Renal pelvis (tissue), 4 donors: ENCODE measurements around the gene HGFAC. TPM values are rescaled to one million over a fixed set of nuclear protein-coding genes. Genes with fewer than 3 reads are reported as not detected.

Experiments
- DNase-seq: peaks from one replicate; pipeline ENCODE4 v3.0.0-alpha.2; 2013
- polyA plus RNA-seq, 3 donors: library from polyadenylated mRNA; unstranded; fragments of 120-200 nt; gene quantifications; one replicate each; pipeline ENCODE4 v1.2.1, GENCODE V29; 2013; ENCODE audit not compliant: insufficient read length in 3 of 3

Gene HGFAC
- polyA plus RNA-seq, 3 donors = 1.7 to 2.4 (median 2.1) TPM

DNA sequence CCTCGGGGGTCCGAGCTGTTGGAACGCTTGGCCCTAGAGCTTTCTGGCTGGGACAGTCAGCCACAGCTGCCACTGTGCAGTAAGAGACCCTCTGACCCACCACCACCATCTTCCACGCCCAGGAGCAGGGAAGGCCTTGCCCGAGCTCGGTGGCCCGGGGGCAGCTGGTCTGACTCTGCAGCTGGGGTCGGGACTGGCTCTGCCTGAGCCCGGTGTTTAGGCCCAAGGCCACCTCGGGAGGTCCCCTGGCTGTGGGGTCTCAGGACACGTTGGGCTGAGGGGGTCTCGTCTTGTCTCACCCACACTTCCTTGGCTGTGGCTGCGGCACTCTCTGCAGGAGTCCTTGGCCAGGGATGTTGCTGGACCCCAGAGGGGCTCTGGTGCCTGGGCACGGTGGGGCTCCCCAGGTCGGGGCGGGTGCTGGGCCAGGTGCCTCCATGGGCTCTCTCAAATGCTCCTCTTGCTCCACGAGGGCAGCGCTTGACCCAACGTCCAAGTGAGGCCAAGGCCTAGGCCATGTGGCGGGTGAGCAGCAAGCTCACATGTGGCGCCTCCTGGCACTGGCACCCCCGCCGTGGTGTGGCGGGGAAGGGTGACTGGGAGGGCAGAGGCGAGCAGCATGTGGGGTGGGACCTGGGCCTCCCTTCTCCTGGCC, 44.2 kb downstream of the HGFAC start:
- DNase-seq = no peak

DNA sequence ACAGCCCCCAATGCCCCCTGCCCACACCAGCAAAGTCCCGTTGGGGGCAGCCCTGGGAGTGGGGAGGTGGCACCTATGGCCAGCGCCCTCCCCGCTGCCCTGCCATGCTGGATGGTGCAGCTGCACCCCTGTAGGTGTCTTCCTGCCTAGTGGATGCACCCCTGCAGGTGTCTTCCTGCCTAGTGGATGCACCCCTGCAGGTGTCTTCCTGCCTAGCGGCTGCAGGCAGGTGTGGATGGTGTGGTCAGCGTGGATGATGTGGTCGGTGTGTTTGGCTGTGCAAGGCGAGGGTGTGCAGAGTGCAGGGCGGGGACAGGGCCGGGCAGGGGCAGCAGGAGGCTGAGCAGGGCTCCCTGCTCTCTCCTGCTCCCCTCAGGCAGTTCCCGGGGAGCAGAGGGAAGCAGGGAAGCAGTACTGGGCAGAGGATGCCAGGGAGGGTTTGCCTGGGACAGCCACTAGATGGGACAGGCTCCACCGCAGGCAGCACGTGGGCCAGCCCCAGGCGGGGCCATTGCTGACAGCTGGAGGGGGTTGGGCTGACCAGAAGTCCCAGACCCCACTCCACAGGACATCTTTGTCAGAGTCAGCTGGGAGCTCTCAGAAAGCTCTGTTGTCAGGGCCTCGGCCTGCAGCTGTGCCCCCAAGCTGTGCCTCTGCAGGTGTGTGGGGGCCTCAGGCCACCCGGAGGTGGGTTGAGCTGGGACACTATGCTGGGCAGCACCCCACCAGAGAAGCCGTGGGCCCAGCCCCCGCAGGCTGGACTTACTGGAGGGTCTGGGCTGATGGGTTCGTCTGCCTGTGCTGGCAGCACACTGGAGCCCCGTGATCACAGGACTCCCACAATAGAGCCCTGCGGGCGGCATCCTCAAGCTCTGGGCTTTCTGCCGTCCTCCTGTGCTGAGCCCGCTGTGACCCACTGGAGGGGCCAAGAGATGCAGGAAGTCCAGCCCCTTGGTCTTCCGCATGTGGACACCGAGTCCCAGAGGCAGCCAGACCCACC, 45.1 kb downstream of the HGFAC start:
- no peak for DNase-seq

DNA sequence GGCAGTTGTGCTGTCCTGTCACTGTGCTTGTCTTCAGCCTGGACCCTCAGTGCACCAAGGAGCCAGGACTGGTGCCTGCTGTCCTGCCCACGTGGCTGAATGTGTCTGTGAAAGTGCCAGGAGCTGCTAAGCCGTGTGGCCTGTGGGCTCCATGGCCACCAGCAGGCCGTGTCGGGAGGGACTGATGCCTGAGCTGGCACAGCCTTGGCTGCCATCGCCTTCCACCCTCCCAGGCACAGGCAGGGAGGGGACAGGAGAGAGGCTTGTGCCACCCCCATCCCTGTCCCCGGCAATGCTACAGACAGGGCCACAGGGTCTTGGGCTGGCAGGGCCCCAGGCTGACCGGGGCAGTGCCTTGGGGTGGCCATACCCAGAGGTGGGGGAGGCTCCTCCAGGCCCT, 46.1 kb downstream of the HGFAC start:
- no peak for DNase-seq

DNA sequence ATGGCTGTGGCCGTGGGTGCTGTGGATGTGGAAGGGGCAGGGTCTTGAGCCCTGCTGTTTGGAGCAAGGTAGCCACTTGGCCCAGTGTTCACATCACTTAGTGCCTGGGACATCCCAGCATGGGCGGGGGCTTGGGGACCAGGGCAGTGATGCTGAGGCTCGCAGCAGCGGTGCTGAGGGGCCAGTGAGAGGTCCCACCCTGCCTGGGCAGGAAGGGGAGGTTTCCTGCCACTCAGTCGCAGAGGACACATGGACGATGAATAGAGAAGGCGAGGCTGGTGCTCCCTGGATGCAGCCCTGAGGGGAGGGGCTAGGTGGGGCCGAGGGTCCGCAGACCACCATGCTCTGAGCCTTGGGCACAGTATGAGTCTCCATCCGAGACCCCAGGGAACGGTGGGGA, 47.1 kb downstream of the HGFAC start:
- DNase-seq = no peak

DNA sequence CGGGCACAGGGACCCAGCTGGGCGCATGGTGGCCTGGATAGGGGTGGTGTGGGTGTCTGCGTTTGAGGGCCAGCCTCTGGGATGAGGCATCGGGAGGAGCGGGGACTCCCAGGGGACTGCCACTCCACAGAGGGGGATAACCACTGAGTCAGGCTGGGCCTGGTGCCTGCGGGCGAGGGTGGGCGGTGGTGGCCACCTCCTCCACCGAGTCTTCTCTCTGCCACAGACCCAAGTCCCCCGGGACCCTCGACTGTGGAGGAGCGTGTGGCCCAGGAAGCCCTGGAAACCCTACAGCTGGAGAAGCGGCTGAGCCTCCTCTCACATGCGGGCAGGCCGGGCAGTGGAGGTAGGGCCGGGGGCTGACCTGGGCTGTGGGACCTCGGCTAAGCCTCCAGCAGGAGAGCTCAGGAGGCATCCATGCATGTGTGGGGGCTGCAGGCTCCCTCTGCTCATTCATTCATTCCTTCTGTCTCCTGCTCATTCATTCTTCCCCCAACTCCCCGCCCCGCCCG, 47.7 kb downstream of the HGFAC start:
- no peak for DNase-seq

DNA sequence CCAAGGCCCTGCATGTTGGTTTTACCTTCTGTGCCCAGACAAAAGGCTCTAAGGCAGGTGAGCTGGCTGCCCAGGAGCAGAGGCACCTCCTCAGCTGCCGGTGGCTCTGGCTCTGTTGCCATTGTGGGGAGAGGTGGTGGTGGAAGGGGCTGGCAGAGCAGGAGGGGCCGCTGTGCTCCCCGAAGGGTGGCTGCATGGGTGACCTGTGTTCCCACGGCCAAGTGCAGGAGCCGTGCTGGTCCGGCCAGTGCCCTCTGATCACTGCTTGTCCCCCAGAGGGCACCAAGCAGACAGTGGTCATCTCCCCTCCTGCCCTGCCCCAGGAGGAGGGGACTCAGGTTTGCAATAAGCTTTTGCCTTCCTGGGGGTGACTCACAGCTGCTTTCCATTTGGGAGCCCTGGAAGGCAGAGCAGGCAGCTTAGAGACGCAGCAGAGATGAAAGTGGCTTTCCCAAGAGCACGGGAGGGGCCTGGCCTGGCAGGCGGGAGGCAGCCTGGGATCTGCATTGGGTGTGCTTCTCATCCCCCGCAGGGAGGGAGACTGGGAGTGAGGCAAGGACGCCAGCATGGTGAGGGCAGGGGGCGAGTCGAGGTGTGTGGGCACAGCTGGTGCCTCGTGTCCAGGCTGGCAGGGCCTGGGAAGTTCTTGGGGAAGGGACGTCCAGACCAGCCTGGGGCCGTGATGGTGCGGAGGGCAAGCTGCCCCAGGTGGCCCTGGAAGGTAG, 50.1 kb downstream of the HGFAC start:
- no peak for DNase-seq

DNA sequence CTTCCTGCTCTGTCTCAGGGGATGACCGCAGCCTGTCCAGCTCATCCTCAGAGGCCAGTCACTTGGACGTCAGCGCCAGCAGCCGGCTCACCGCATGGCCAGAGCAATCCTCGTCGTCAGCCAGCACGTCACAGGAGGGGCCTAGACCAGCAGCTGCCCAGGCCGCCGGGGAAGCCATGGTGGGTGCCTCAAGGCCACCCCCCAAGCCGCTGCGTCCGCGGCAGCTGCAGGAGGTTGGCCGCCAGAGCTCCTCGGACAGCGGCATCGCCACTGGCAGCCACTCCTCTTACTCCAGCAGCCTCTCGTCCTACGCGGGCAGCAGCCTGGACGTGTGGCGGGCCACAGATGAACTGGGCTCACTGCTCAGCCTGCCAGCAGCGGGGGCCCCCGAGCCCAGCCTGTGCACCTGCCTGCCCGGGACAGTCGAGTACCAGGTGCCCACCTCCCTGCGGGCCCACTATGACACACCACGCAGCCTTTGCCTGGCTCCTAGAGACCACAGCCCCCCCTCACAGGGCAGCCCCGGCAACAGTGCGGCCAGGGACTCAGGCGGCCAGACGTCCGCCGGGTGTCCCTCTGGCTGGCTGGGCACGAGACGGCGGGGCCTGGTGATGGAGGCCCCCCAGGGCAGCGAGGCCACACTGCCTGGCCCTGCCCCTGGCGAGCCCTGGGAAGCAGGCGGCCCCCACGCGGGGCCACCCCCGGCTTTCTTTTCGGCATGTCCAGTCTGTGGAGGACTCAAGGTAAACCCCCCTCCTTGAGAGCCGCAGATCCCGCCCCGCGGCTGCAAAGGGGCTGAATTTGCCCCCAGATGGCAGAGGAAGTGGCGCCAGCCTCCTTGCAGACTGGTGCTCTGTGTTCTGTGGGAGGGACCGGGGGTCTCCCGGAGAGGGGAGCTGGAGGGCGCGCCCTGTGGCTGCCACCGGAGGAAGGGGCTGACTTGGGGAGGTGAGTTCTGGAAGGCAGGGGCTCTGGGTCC, 51.3 kb downstream of the HGFAC start:
- DNase-seq = no peak

DNA sequence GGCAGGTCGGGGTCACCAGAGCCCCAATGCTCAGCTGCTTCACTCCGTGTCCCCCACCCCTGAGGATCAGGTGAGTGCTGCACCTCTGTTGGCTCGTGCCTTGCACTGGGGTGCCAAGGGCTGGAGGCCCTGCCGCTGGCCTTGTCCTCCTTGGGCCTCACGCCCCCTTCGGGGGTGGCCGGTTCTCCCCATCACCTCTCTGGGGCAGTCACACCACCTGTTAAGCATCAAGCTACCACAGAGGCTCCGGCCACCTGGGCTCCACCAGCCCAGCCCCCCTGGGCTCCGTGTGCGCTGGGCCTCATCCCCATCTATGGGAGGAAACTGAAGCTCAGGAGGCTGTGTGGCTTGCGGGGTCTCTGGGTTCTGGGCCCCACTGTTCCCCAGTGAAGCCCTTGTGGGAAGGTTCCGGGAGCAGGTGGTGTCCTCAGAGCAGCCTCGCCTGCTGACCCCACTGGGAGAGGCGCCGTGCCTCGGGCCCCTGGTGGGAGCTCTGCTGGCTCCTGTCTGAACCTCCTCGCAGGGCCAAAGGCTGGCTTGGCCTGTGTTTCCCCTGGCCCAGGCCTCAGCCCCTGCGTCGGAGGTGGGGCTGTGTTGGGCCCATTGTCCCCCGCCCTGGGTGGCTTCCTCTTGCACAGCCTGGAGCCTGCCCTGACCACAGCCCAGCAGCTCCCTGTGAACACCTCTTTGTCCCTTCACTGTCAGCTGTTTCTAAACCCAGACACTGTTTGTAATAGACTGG, 52.1 kb downstream of the HGFAC start:
- no peak for DNase-seq

DNA sequence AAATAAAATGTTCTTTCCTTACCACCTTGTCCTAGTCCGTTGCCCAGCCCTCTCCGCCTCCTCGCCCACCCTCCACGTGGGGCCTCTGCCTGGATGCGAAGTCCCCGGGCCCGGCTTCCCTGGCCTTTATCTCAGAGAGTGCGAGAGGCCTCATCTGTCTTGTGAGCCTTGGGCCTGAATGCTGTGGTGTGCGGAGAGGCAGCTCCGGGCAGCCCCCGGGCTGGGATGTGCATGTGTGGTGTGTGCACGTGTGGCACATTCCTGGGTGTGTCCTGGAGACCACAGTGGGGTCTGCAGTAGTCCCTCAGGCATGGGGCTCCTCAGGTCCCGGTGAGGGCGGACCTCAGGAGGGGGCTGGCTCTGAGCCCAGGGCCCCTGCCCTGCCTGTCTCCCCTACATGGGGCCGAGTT, 52.7 kb downstream of the HGFAC start:
- DNase-seq = no peak

DNA sequence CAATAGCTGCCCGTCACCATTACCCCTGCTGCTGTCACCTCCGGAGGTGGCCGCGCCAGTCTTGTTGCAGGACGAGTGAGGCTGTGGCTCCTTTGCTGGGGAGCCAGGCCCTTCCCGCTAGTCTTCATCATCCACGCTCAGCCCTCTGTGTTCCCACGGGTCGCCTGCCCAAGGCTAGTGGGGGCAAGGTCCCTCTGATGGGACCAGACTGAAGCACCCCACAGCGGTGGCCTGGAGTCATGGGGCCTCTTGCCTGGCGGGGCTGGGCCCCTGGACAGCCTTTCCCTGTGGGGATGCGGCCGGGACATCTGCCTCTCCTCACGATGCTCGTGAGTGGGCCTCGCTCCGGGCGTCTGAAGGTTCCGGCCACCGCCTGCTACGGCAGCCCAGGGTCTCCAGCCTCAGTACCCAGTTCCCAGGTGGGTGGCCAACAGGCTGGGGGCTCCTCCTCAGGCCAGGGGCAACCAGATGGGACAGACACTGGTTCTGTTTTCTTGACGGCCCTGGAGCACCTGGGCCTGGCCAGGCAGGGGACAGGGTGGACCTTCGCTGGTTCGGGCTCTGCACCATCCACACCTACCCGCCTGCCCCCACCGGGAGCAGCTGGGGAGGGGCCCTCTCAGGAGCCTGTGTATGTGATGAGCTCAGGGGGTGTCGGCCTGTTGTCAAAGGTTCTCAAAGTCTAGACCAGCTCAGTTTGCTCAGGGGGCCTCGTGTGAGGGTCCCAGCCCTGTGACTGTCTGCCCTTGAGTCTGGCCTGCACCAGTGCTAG, 53.6 kb downstream of the HGFAC start:
- DNase-seq = no peak

DNA sequence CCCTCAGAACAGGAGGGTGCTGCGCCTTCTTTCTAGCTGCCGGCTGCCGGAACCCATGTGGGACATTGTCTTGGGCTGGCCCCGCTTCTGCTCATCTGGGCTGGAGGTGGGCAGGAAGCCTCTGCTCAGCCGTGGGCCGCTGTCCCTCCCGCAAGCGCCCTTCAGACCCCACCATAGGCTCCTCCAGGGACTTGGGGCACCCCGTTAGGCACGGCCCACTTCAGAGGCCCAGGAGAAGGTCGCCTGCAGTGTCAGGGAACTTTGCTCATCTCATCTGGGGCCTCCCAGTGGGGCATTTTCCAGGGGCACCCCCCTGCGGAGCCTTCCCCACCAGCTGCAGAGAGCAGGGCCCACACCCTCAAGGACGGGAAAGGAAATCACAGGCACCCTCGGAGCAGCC, 54.3 kb downstream of the HGFAC start:
- DNase-seq = no peak

DNA sequence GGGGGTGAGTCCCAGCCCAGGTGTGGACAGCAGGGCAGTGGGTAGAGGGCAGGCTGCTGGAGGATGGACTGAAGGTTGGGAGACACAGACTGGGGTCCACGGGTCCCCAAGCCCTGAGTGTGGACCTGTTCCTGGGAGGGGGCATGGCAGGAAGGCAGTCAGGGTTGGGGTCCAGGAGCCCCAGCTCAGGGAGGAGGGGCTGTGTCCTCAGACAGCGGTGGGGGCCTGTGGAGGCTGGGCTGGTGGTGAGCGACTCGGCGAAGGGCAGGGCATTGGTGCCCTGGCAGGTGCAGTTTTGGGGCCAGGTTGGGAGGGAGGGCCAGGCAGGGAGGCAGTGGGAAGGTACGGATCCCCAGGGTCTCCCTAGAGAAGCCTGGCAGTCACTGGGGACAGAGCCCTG, 55.3 kb downstream of the HGFAC start:
- no peak for DNase-seq

DNA sequence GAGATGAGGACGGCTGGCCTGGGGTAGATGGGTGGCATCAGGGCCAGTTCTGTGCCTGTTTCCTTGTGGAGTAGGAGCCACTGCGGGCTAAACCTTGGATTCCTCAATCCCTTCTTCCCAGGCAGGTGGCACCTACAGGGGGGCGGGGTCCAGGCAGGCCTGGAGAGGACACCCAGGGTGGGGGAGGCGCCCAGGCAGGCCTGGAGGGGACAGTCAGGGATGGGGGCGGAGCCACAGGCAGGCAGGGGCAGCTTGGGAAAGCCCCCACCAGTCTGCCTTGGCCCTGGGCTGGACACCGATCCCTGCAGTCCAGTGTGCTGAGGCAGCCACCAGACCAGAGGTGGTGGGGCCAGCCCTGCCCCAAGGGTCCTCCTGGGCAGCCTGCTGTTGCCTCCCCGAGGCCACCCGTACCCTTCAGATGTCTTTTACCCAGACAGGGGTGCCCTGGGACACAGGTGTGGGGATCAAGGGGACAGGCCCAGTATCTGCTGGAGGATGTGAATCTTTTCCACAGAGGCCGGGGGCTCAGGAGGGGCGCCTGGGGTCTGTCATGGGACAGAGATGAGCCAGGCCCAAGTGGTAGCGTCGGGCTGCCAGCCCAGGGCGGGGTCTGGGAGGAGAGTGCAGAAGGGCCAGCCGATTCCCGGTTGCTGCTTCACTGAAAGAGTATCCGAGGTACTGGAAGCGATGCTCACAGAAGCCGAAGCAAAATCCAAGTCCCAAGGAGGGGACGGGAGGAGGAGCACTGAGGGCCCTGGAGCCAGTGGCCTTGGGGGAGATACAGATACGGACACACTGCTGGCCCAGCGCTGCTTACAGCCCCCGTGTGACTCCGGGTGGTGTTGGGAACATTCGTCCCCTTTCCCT, 56.0 kb downstream of the HGFAC start:
- DNase-seq = no peak

DNA sequence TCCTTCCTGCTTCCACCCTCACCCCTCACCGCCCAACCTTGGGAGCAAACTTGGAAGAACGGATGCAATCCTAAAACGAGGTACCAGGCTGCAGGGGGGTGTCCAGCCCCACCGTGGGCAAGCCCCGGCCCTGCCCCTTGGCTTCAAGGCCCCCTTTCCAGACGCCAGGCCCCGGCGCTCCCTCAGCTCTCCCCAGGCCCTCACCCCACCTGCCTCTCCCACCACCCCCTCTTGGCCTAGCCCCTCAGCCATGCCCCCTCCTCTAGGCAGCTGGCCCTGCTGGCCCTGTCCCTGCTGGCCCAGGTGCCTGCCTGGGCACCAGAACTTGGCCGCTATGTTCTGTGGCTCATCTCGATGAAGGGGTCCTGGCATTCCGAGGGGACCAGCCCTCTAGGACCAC, 56.6 kb downstream of the HGFAC start:
- no peak for DNase-seq
